ENCODE measurements around the gene CACNA1I.

- TF ChIP-seq POLR2AphosphoS5 (IDR thresholded peaks at IDR 0.05; ENCODE audit: borderline replicate concordance, low read depth, low read length) (no peak), EZH2 (IDR thresholded peaks at IDR 0.05) (no peak)
Observed at GRCh38 chr22:39733191-39733590, 162.6 kb downstream of the CACNA1I start.

Measured in SK-N-MC (cell line).